A673 (cell line): ENCODE results near the gene SH3GL3. TPM values are rescaled to one million over a fixed set of nuclear protein-coding genes. Genes with fewer than 3 reads are reported as not detected.

Experiments used
- BruUV-seq: library from RNA; stranded (reverse); fragments of 400-500 nt; replicated peaks from 2 replicates; lab custom pipeline; 2021; lab: Mats Ljungman, UMichigan
- CTCF ChIA-PET: fragments of 300-600 bp; sonication (Branson Sonifier 250); formaldehyde crosslinking; loops from one replicate; lab custom pipeline; 2022; ENCODE audit warnings: antibody characterized with exemption; lab: Charles Lee
- POLR2A ChIA-PET: fragments of 300-600 bp; sonication (Branson Sonifier 250); formaldehyde crosslinking; loops from one replicate; lab custom pipeline; 2022; ENCODE audit warnings: antibody characterized with exemption; ENCODE audit not compliant: low non-redundant PET; lab: Charles Lee
- DNase-seq: peaks from one replicate; pipeline ENCODE4 v3.0.0-alpha.2; 2015; ENCODE audit warnings: low spot score
- H3K27ac ChIP-seq: fragments of 200-600 bp; sonication (generic); 2 replicates; pipeline ENCODE4 v1.5.1; 2016; ENCODE audit warnings: mixed run types, low read depth, mild to moderate bottlenecking, mixed read lengths, antibody characterized with exemption, low read length; ENCODE audit not compliant: poor library complexity, severe bottlenecking
- H3K27me3 ChIP-seq: fragments of 200-600 bp; sonication (generic); replicated peaks from 2 replicates; pipeline ENCODE4 v1.6.1; 2017; ENCODE audit warnings: mixed run types, low read depth, mild to moderate bottlenecking, mixed read lengths, antibody characterized with exemption, low read length; ENCODE audit not compliant: insufficient read depth, poor library complexity
- H3K36me3 ChIP-seq: fragments of 200-600 bp; sonication (generic); 2 replicates; pipeline ENCODE4 v1.6.1; 2016; ENCODE audit warnings: mixed run types, mild to moderate bottlenecking, mixed read lengths, antibody characterized with exemption, low read length; ENCODE audit not compliant: insufficient read depth, poor library complexity, severe bottlenecking
- H3K4me1 ChIP-seq: fragments of 200-600 bp; sonication (generic); 2 replicates; pipeline ENCODE4 v1.6.1; 2017; ENCODE audit warnings: mixed run types, mild to moderate bottlenecking, mixed read lengths, antibody characterized with exemption, low read length; ENCODE audit not compliant: insufficient read depth, poor library complexity, severe bottlenecking
- H3K4me3 ChIP-seq: fragments of 200-600 bp; sonication (generic); 2 replicates; pipeline ENCODE4 v1.5.1; 2016; ENCODE audit warnings: low read depth, mixed run types, mild to moderate bottlenecking, mixed read lengths, low read length; ENCODE audit not compliant: poor library complexity, severe bottlenecking
- H3K9me3 ChIP-seq: fragments of 200-600 bp; sonication (generic); 2 replicates; pipeline ENCODE4 v1.6.1; 2016; ENCODE audit warnings: mixed run types, low read depth, mild to moderate bottlenecking, mixed read lengths, antibody characterized with exemption, low read length; ENCODE audit not compliant: poor library complexity, severe bottlenecking
- EZH2 ChIP-seq: fragments of 200-600 bp; sonication (generic); IDR thresholded peaks from 2 replicates; pipeline ENCODE4 v1.6.1; 2017; ENCODE audit warnings: borderline replicate concordance, low read depth, mild to moderate bottlenecking, mixed read lengths, antibody characterized with exemption, low read length; ENCODE audit not compliant: poor library complexity, severe bottlenecking
- intact Hi-C: fragments of 100-400 bp; cut with micrococcal nuclease; formaldehyde crosslinking; loops from one replicate; pipeline ENCODE4 v1.10.0; 2022; ENCODE audit not compliant: unreplicated experiment
- total RNA-seq: library from RNA; stranded (reverse); gene quantifications from 2 replicates; pipeline ENCODE4 v1.2.3, GENCODE V29; 2021
- TF ChIP-seq, protein P1 (sequence below): fragments of 300-800, 200-600 bp; sonication (generic); conservative IDR thresholded peaks from 2 replicates; pipeline ENCODE4 v1.5.1; 2017; ENCODE audit warnings: low read depth, mild to moderate bottlenecking, antibody characterized with exemption, low read length, moderate library complexity, mixed read lengths

Gene SH3GL3
- total RNA-seq, 1 experiment from 2014 or later, result 25.6 TPM

DNA sequence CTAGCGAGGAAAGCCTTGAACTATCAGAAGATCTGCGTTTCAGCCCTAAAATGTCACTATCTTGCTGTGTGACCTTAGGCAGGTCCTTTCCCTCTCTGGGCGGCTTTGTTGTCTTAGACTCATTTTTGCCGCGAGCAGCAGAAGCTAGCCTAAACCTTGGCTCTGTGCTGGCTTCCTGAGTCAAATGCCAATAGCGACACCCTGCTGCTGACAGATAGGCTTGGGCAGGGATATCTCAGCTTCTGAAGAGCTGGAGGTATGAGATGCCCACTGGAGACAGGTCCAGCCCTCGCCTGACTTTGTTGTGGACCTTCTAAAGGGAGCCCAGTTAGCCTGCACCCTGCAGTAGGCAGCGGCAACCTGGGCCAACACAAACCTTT, 208.1 kb downstream of the SH3GL3 start:
- peaks cover 8% of the 10 kb centered on the region for H3K4me1 ChIP-seq
- intact Hi-C loops, result loop anchor here (10.0 kb wide), 1 partner anchor 380 kb away; no protein-coding TSS in a partner anchor
- CTCF ChIA-PET, result no interaction called here
- BruUV-seq, result no TSS peak
- H3K4me3 ChIP-seq, result no peak overlapping the region
- H3K9me3 ChIP-seq, result no peaks in the 10 kb centered on the region
- peaks cover 26% of the 10 kb centered on the region for H3K27me3 ChIP-seq
- no peak for DNase-seq
- H3K27ac ChIP-seq, result no peak overlapping the region
- POLR2A ChIA-PET, result no interaction called here
- no peak for TF ChIP-seq EZH2
- TF ChIP-seq, protein P1, sequence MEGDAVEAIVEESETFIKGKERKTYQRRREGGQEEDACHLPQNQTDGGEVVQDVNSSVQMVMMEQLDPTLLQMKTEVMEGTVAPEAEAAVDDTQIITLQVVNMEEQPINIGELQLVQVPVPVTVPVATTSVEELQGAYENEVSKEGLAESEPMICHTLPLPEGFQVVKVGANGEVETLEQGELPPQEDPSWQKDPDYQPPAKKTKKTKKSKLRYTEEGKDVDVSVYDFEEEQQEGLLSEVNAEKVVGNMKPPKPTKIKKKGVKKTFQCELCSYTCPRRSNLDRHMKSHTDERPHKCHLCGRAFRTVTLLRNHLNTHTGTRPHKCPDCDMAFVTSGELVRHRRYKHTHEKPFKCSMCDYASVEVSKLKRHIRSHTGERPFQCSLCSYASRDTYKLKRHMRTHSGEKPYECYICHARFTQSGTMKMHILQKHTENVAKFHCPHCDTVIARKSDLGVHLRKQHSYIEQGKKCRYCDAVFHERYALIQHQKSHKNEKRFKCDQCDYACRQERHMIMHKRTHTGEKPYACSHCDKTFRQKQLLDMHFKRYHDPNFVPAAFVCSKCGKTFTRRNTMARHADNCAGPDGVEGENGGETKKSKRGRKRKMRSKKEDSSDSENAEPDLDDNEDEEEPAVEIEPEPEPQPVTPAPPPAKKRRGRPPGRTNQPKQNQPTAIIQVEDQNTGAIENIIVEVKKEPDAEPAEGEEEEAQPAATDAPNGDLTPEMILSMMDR, result no peak
- H3K36me3 ChIP-seq, result no peaks in the 10 kb centered on the region

DNA sequence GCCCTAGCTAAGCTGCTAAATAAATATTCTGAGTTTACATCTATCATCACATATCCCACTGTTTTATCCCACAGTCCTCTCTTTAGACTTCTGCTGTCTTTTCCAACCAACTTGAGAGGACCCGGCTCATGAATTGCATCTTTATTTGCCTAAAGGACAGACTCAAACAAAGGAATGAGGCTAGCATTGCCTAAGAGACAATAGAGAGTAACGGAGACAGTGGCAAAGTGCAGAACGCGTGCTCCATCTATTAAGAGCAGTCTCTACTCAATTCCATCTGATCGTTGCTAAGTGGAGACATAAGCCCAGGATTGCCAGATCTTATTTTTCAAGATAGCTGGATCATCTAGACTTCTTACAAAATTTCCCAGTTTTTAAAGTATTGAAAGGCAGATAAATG, 209.1 kb downstream of the SH3GL3 start:
- intact Hi-C loops, result loop anchor here (10.0 kb wide), 1 partner anchor 379 kb away; no protein-coding TSS in a partner anchor
- ChIA-PET POLR2A (no interaction called here), CTCF (no interaction called here)
- no TSS peak for BruUV-seq
- Histone ChIP-seq H3K27me3 (peaks cover 26% of the 10 kb centered on the region), H3K4me3 (no peak overlapping the region), H3K27ac (no peak overlapping the region), H3K36me3 (no peaks in the 10 kb centered on the region), H3K9me3 (no peaks in the 10 kb centered on the region), H3K4me1 (peaks cover 5% of the 10 kb centered on the region)
- DNase-seq, result no peak
- TF ChIP-seq, protein P1, result no peak
- TF ChIP-seq EZH2, result no peak

DNA sequence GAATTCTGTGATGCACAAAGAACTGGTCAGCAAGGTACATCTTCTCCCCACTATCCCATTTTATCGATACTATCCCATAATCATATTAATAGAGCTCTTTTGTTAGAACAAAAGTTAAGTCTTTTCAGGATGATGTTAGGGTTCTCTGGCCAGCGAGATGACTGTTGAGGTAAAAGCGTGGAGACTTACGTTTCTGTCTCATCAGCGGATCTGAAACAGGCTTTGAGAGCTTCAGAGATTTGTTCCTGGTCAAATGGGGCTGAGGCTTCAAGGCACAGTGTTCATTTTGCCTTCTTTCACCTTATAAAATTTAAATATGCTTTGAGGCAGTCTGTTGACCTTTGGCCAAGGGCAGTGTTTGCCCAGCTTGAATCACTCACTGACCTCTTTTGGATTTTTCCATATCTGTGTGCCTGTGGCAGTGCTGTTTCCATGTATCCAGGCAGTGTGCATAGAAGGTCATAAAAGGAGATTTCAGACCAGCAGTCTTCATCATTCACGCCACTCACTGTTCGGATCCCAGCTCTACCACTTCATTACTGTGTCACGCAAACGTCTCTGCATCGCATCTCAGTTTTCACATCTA, 209.9 kb downstream of the SH3GL3 start:
- no peak for TF ChIP-seq EZH2
- TF ChIP-seq, protein P1, result no peak
- H3K36me3 ChIP-seq, result no peaks in the 10 kb centered on the region
- no peak overlapping the region for H3K4me3 ChIP-seq
- ChIA-PET POLR2A (no interaction called here), CTCF (no interaction called here)
- no peak for DNase-seq
- no peaks in the 10 kb centered on the region for H3K4me1 ChIP-seq
- H3K27ac ChIP-seq, result no peak overlapping the region
- H3K9me3 ChIP-seq, result no peaks in the 10 kb centered on the region
- intact Hi-C loops, result loop anchor here (10.0 kb wide), 1 partner anchor 378 kb away; no protein-coding TSS in a partner anchor
- BruUV-seq, result no TSS peak
- H3K27me3 ChIP-seq, result peaks cover 26% of the 10 kb centered on the region
